ENCODE data around the gene XKR7.

XKR7 gene

GRCh38 chr20:32050324-32050841 lies 82.4 kb downstream of the XKR7 start:
- DNase-seq = no peak

GRCh38 chr20:32050851-32051556 lies 83.1 kb downstream of the XKR7 start:
- DNase-seq = no peak

DNA sequence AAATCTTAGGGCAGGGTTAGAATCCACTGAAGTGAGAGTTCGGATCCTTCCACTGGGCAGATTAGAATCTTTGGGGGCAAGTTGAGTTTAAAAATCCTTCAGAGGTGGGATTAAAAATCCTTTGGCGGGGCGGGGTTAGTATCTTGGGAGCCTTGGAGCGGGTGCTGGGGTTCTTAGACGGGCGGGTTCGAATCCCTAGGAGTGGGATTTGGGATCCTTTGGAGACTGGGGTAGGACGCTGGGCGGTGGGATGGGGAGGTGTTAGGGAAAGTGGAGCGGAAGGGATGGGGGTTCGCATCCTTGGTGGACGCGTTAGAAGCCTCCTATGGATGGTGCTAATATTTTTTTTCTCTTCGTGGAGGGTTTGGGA lies 83.8 kb downstream of the XKR7 start:
- DNase-seq = no peak

- DNase-seq = no peak
Measured at GRCh38 chr20:32052090-32052777, 84.3 kb downstream of the XKR7 start, which contains the start of gene HCK. Gene HCK, plus strand, starts transcription at chr20:32052242.

- DNase-seq = no peak
Measured at GRCh38 chr20:32052778-32053362, 84.9 kb downstream of the XKR7 start.

Measured in NCI-H446 (cell line).